Endothelial cell of umbilical vein (primary cell): ENCODE measurements around the gene NIPBL.

ENCODE experiments used
- EZH2 ChIP-seq: IDR thresholded peaks from 2 replicates; pipeline ENCODE4 v1.6.1; 2012; ENCODE audit warnings: borderline replicate concordance, low read depth, mild to moderate bottlenecking, moderate library complexity, low read length, inconsistent platforms; ENCODE audit not compliant: severe bottlenecking
- JUN ChIP-seq: IDR thresholded peaks from 2 replicates; pipeline ENCODE4 v1.6.1; 2011; ENCODE audit warnings: borderline replicate concordance, low read depth; ENCODE audit not compliant: insufficient read length, insufficient read depth
- POLR2A ChIP-seq: IDR thresholded peaks from 2 replicates; pipeline ENCODE4 v1.6.1; 2012; ENCODE audit warnings: low read depth, mild to moderate bottlenecking, control low read depth, low read length
- POLR2AphosphoS5 ChIP-seq: IDR thresholded peaks from 2 replicates; pipeline ENCODE4 v1.6.1; 2012; ENCODE audit warnings: low read depth, mild to moderate bottlenecking, control low read depth, low read length, moderate library complexity; ENCODE audit not compliant: insufficient read depth
- TF ChIP-seq, protein P1 (sequence below), 2 donors: IDR thresholded peaks; 1 replicate in 1 of 2; 2 replicates in 1 of 2; pipeline ENCODE4 v1.5.1; 2011; ENCODE audit warnings: low read length in 2 of 2, mild to moderate bottlenecking in 2 of 2, moderate library complexity in 2 of 2, control low read depth in 1 of 2, inconsistent platforms in 1 of 2, low read depth in 1 of 2; ENCODE audit not compliant: insufficient read depth in 1 of 2; ENCODE audit errors: extremely low read depth in 1 of 2
- TF ChIP-seq, protein P2 (sequence below): IDR thresholded peaks from 2 replicates; pipeline ENCODE4 v1.6.1; 2011; ENCODE audit not compliant: insufficient read depth, insufficient read length

GRCh38 chr5:37015795-37016666, 139.5 kb downstream of the NIPBL start:
- TF ChIP-seq, protein P1, sequence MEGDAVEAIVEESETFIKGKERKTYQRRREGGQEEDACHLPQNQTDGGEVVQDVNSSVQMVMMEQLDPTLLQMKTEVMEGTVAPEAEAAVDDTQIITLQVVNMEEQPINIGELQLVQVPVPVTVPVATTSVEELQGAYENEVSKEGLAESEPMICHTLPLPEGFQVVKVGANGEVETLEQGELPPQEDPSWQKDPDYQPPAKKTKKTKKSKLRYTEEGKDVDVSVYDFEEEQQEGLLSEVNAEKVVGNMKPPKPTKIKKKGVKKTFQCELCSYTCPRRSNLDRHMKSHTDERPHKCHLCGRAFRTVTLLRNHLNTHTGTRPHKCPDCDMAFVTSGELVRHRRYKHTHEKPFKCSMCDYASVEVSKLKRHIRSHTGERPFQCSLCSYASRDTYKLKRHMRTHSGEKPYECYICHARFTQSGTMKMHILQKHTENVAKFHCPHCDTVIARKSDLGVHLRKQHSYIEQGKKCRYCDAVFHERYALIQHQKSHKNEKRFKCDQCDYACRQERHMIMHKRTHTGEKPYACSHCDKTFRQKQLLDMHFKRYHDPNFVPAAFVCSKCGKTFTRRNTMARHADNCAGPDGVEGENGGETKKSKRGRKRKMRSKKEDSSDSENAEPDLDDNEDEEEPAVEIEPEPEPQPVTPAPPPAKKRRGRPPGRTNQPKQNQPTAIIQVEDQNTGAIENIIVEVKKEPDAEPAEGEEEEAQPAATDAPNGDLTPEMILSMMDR (IDR thresholded peaks at IDR 0.05; ENCODE audit: extremely low read depth in 1 of 2, insufficient read depth in 1 of 2, low read depth in 1 of 2, low read length in 2 of 2), result no peak
- no peak for TF ChIP-seq POLR2AphosphoS5
- TF ChIP-seq, protein P2, sequence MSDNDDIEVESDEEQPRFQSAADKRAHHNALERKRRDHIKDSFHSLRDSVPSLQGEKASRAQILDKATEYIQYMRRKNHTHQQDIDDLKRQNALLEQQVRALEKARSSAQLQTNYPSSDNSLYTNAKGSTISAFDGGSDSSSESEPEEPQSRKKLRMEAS, result no peak
- TF ChIP-seq JUN, result no peak
- TF ChIP-seq EZH2, result no peak
- TF ChIP-seq POLR2A, result no peak
